Mammary epithelial cell (primary cell): ENCODE measurements around the gene TET1.

ENCODE experiments used
- EZH2 ChIP-seq: IDR thresholded peaks from 2 replicates; pipeline ENCODE4 v1.6.1; 2012; ENCODE audit warnings: low read length, inconsistent platforms, borderline replicate concordance
- TF ChIP-seq, protein P1 (sequence below), 2 donors: IDR thresholded peaks in 1 of 2; conservative IDR thresholded peaks in 1 of 2; 2 replicates each; pipeline ENCODE4 v1.5.1; 2011 to 2012; ENCODE audit warnings: inconsistent platforms in 2 of 2, low read length in 2 of 2, mild to moderate bottlenecking in 2 of 2, control low read depth in 1 of 2, low read depth in 1 of 2; ENCODE audit not compliant: insufficient read depth in 1 of 2; ENCODE audit errors: extremely low read depth in 1 of 2

DNA sequence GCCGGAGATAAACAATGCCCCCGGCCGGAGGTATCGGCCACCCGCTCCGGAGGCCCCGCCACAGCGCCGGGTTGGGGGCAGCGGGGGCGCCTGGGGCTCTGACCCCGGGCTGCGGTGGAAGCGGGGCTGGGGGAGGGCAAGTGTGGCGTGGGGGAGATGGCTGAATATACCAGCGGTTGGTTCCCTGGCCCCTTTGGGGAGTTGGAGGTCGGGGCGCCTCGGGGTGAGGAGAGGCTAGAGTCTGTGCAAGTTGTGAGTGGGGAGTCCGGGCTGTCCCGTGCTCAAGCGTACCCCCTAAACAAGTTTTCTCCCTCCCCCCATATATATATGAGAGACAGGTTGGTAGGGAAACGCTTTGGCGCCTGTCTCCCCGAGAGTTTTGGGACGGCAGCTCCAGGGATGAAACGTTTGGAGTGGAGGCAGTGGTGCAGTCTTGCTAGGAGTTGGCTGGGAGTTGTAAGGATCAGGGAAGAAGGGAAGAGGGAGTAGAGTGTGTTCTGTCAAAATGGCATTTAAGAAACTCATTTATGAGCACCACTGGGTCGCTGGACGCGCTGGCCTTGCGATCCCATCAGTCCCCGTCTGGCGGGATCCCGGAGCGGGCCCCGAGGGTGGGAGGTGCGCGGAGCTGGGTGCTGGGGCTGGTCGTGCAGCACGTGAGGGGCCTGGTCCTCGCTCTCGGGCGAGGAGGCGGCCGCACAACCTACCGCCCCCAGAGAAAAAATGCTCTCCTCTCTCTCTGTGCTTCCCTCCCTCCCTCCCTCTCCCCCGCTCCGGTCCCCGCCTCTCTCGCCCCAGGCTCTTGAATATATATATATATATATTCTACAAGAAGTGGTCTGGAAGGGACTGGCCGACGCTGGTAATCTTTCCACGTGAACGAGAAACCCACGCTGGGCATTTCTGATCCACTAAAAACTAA, 1.1 kb downstream of the TET1 start:
- TF ChIP-seq, protein P1, sequence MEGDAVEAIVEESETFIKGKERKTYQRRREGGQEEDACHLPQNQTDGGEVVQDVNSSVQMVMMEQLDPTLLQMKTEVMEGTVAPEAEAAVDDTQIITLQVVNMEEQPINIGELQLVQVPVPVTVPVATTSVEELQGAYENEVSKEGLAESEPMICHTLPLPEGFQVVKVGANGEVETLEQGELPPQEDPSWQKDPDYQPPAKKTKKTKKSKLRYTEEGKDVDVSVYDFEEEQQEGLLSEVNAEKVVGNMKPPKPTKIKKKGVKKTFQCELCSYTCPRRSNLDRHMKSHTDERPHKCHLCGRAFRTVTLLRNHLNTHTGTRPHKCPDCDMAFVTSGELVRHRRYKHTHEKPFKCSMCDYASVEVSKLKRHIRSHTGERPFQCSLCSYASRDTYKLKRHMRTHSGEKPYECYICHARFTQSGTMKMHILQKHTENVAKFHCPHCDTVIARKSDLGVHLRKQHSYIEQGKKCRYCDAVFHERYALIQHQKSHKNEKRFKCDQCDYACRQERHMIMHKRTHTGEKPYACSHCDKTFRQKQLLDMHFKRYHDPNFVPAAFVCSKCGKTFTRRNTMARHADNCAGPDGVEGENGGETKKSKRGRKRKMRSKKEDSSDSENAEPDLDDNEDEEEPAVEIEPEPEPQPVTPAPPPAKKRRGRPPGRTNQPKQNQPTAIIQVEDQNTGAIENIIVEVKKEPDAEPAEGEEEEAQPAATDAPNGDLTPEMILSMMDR (conservative IDR thresholded peaks at IDR 0.05 in 1 of 2, IDR thresholded peaks at IDR 0.05 in 1 of 2; ENCODE audit: extremely low read depth in 1 of 2, insufficient read depth in 1 of 2, low read depth in 1 of 2, low read length in 2 of 2): no peak
- TF ChIP-seq EZH2: peak; percentile 73
